Stimulated activated CD4-positive, alpha-beta T cell treated with anti-CD3 and anti-CD28 coated beads, TNF-alpha, amount 100 ng/mL, for 48 hours (primary cell): ENCODE data around the gene SCUBE2.

Experiments
- DNase-seq, 3 donors: peaks; one replicate each; pipeline ENCODE4 v3.0.0-alpha.2; 2020; ENCODE audit warnings: low read depth in 3 of 3

SCUBE2 gene

GRCh38 chr11:9091044-9091922 lies at the start of gene SCUBE2:
Gene SCUBE2, minus strand, starts transcription at chr11:9091599. Its CDS starts 71 bp downstream, at chr11:9091528.
- no peak for DNase-seq

GRCh38 chr11:9141186-9141585 lies 49.8 kb upstream of the SCUBE2 start:
- DNase-seq = no peak

- no peak for DNase-seq
Observed at GRCh38 chr11:9139628-9140357, 48.4 kb upstream of the SCUBE2 start.

- peak in 1 of 3 donors; percentile 3 for DNase-seq
Observed at GRCh38 chr11:9138612-9139579, 47.5 kb upstream of the SCUBE2 start.

- DNase-seq = no peak
Observed at GRCh38 chr11:9138133-9138453, 46.7 kb upstream of the SCUBE2 start.

- DNase-seq = peak; percentile 46 to 61 (median 56)
Observed at GRCh38 chr11:9137293-9138132, 46.1 kb upstream of the SCUBE2 start.

GRCh38 chr11:9136741-9137140 lies 45.3 kb upstream of the SCUBE2 start:
- DNase-seq = no peak

GRCh38 chr11:9133956-9134355 lies 42.6 kb upstream of the SCUBE2 start:
- DNase-seq = no peak

- DNase-seq = no peak
Observed at GRCh38 chr11:9132203-9132878, 40.9 kb upstream of the SCUBE2 start.

- DNase-seq = no peak
Observed at GRCh38 chr11:9130297-9130696, 38.9 kb upstream of the SCUBE2 start.

GRCh38 chr11:9126636-9127035 lies 35.2 kb upstream of the SCUBE2 start:
- no peak for DNase-seq

- DNase-seq = no peak
Observed at GRCh38 chr11:9125185-9125886, 33.9 kb upstream of the SCUBE2 start.

GRCh38 chr11:9123595-9124304 lies 32.4 kb upstream of the SCUBE2 start:
- no peak for DNase-seq

GRCh38 chr11:9121469-9121796 lies 30.0 kb upstream of the SCUBE2 start:
- no peak for DNase-seq

GRCh38 chr11:9120664-9121468 lies 29.5 kb upstream of the SCUBE2 start:
- DNase-seq = no peak

GRCh38 chr11:9118277-9118676 lies 26.9 kb upstream of the SCUBE2 start:
- DNase-seq = no peak

- no peak for DNase-seq
Observed at GRCh38 chr11:9112075-9112474, 20.7 kb upstream of the SCUBE2 start.
